ENCODE results near the gene REG4. TPM values are rescaled to one million over a fixed set of nuclear protein-coding genes. Genes with fewer than 3 reads are reported as not detected.

Gene REG4
- total and polyA plus RNA-seq, 2 of the 4 experiments (the other 2 are of a cell fraction), result not detected

- no peak overlapping the region for H3K23ac ChIP-seq (ENCODE audit: low read depth, low read length)
- no peak for ATAC-seq (ENCODE audit: low read depth)
- no peak overlapping the region for H2BK5ac ChIP-seq (ENCODE audit: low read depth, low read length, poor library complexity, severe bottlenecking)
- H2AFZ ChIP-seq (replicated peaks; ENCODE audit: low read length, poor library complexity), result no peak overlapping the region
- H4K8ac ChIP-seq (ENCODE audit: low read depth in 2 of 2, low read length in 2 of 2), result no peak overlapping the region
- H3K14ac ChIP-seq (replicated peaks; ENCODE audit: low read depth, low read length), result no peak overlapping the region
- no peaks in the 10 kb centered on the region for H3K36me3 ChIP-seq (ENCODE audit: control insufficient read depth, insufficient read depth, low read length)
- no peak overlapping the region for H3K9ac ChIP-seq (ENCODE audit: low read depth, low read length)
- H4K91ac ChIP-seq (ENCODE audit: insufficient read depth, low read depth, low read length), result no peak overlapping the region
- H3K4me1 ChIP-seq (ENCODE audit: control insufficient read depth, insufficient read depth, low read length), result peaks cover 5% of the 10 kb centered on the region
- H3K4me3 ChIP-seq (ENCODE audit: insufficient read depth, low read depth, low read length), result no peak overlapping the region
- no peak overlapping the region for H2AK5ac ChIP-seq (ENCODE audit: low read depth, low read length)
- no peak overlapping the region for H2BK15ac ChIP-seq (ENCODE audit: low read depth, low read length)
- no peak overlapping the region for H3K4me2 ChIP-seq (ENCODE audit: low read depth, low read length)
- TF ChIP-seq RFX5 (IDR thresholded peaks at IDR 0.05; ENCODE audit: low read depth, low read length), result no peak
- no peak for TF ChIP-seq MAFK (IDR thresholded peaks at IDR 0.05; ENCODE audit: low read depth, low read length)
- TF ChIP-seq RCOR1 (IDR thresholded peaks at IDR 0.05; ENCODE audit: insufficient replicate concordance, low read length), result no peak
- no peak for TF ChIP-seq USF2 (IDR thresholded peaks at IDR 0.05; ENCODE audit: low read depth, low read length)
- TF ChIP-seq MXI1 (IDR thresholded peaks at IDR 0.05; ENCODE audit: borderline replicate concordance, low read depth, low read length), result no peak
- TF ChIP-seq SMC3 (IDR thresholded peaks at IDR 0.05; ENCODE audit: low read depth, low read length), result no peak
- no peak for TF ChIP-seq POLR2A (IDR thresholded peaks at IDR 0.05; ENCODE audit: low read depth, low read length)
- no peak for TF ChIP-seq ELK1 (IDR thresholded peaks at IDR 0.05; ENCODE audit: borderline replicate concordance, low read depth, low read length)
- TF ChIP-seq CHD1 (IDR thresholded peaks at IDR 0.05; ENCODE audit: low read depth, low read length), result no peak
- no peak for TF ChIP-seq NFE2L2 (IDR thresholded peaks at IDR 0.05; ENCODE audit: low read depth, low read length)
- no peak for TF ChIP-seq MAZ (IDR thresholded peaks at IDR 0.05; ENCODE audit: borderline replicate concordance, low read depth, low read length)
- TF ChIP-seq CTCF (conservative IDR thresholded peaks at IDR 0.05; ENCODE audit: low read depth, low read length), result no peak
- TF ChIP-seq BHLHE40 (IDR thresholded peaks at IDR 0.05; ENCODE audit: low read depth, low read length), result no peak
- ChIA-PET POLR2A (ENCODE audit: unreplicated experiment) (no interaction called here), CTCF (no interaction called here)
- WGBS, 2 experiments (ENCODE audit: extremely low coverage in 2 of 2, insufficient read length in 1 of 2), result no CpG with 5 or more reads among the region's 3 CpGs
- no peaks in the 10 kb centered on the region for H4K20me1 ChIP-seq (ENCODE audit: insufficient read depth, low read length)
- no peak overlapping the region for H3K18ac ChIP-seq (ENCODE audit: low read depth, low read length)
- no peak for DNase-seq
- H2BK120ac ChIP-seq (ENCODE audit: low read depth, low read length), result no peak overlapping the region
- H3K9me1 ChIP-seq (ENCODE audit: insufficient read depth, low read length), result peaks cover 4% of the 10 kb centered on the region; the same call in 1 of the 2 replicates
- no peak overlapping the region for H2AK9ac ChIP-seq (replicated peaks; ENCODE audit: low read depth, low read length, poor library complexity)
- no peaks in the 10 kb centered on the region for H3K79me1 ChIP-seq (ENCODE audit: low read depth in 1 of 2, low read length in 2 of 2)
- in situ Hi-C loops (cut with MboI; ENCODE audit: low sequenced_read_pairs) (loop anchor here (5.0 kb wide), 1 partner anchor 49 kb away; no protein-coding TSS in a partner anchor), intact Hi-C loops (cut with micrococcal nuclease) (no loop called here), dilution Hi-C loops (cut with HindIII; ENCODE audit: low sequenced_read_pairs, unreplicated experiment) (no loop called here)
- H2BK20ac ChIP-seq (ENCODE audit: low read depth, low read length), result no peak overlapping the region
- H3K9me3 ChIP-seq (ENCODE audit: control insufficient read depth, insufficient read depth, low read length), result no peaks in the 10 kb centered on the region
- H3K27ac ChIP-seq (ENCODE audit: insufficient read depth, low read length), result no peak overlapping the region
- no peak overlapping the region for H4K5ac ChIP-seq (ENCODE audit: low read depth, low read length)
- no peak overlapping the region for H3K4ac ChIP-seq (ENCODE audit: low read depth, low read length)
- no TSS peak for BruUV-seq (replicated peaks)
- H3K56ac ChIP-seq (ENCODE audit: extremely low read depth, insufficient read depth, low read length), result no peak overlapping the region
- H3K27me3 ChIP-seq (ENCODE audit: control insufficient read depth, insufficient read depth, low read length), result peaks cover 10% of the 10 kb centered on the region
Measured at GRCh38 chr1:119771770-119772169, 39.5 kb downstream of the REG4 start.
